Esophagus muscularis mucosa (tissue), 4 donors: Measurements from ENCODE around the gene EHD4. TPM values are rescaled to one million over a fixed set of nuclear protein-coding genes. Genes with fewer than 3 reads are reported as not detected.

Source experiments
- DNase-seq: peaks from one replicate; pipeline ENCODE4 v3.0.0-alpha.2; 2017; ENCODE audit errors: extremely low spot score
- H3K27ac ChIP-seq, 4 donors: fragments of 200-600 bp; sonication (generic); replicated peaks in 1 of 4; 1 replicate in 3 of 4; 2 replicates in 1 of 4; pipeline ENCODE4 v1.5.1; 2016 to 2019; ENCODE audit warnings: mild to moderate bottlenecking in 1 of 4
- H3K27me3 ChIP-seq, 4 donors: fragments of 200-600 bp; sonication (generic); one replicate each; pipeline versions ENCODE4 v1.5.1 to v1.6.0; 2016 to 2019
- H3K36me3 ChIP-seq, 4 donors: fragments of 200-600 bp; sonication (generic); one replicate each; pipeline ENCODE4 v1.5.1; 2016 to 2019
- H3K4me1 ChIP-seq, 4 donors: fragments of 200-600 bp; sonication (generic); one replicate each; pipeline ENCODE4 v1.5.1; 2016 to 2019
- H3K4me3 ChIP-seq, 4 donors: fragments of 200-600 bp; sonication (generic); 1 replicate in 2 of 4; 2 replicates in 2 of 4; pipeline ENCODE4 v1.5.1; 2016 to 2019; ENCODE audit warnings: mild to moderate bottlenecking in 4 of 4, moderate library complexity in 1 of 4
- H3K9me3 ChIP-seq, 4 donors: fragments of 200-600 bp; sonication (generic); 1 replicate in 3 of 4; 2 replicates in 1 of 4; pipeline ENCODE4 v1.5.1; 2016 to 2019
- EP300 ChIP-seq: sonication (generic); formaldehyde crosslinking; IDR thresholded peaks from one replicate; pipeline ENCODE4 v1.6.1; 2017; ENCODE audit warnings: antibody characterized with exemption
- POLR2A ChIP-seq: fragments of 450-650 bp; IDR thresholded peaks from one replicate; pipeline ENCODE4 v1.6.1; 2017; ENCODE audit warnings: antibody characterized with exemption, moderate library complexity, mild to moderate bottlenecking, low read depth
- POLR2AphosphoS5 ChIP-seq, 2 donors: sonication (generic); formaldehyde crosslinking; IDR thresholded peaks; one replicate each; pipeline ENCODE4 v1.6.1; 2017; ENCODE audit warnings: antibody characterized with exemption in 2 of 2
- WGBS: methylation state at CpG from one replicate; pipeline ENCODE4 v1.1.5; 2018; 5-methylcytosine and 5-hydroxymethylcytosine counted together
- intact Hi-C: fragments of 100-400 bp; cut with DNase I; formaldehyde crosslinking; loops from one replicate; pipeline ENCODE4 v1.15.1; 2023
- total RNA-seq, 4 donors: library from RNA; depleted of rRNA; stranded (reverse); fragments of >200 nt; gene quantifications; one replicate each; pipeline versions ENCODE4 v1.1.0 to v1.2.1, GENCODE V29; 2016
- TF ChIP-seq, protein P1 (sequence below), 3 experiments: fragments of 200-600 bp in 2 of 3; fragments of 450-650 bp in 1 of 3; sonication (generic) in 2 of 3; IDR thresholded peaks; one replicate each; pipeline ENCODE4 v1.5.1; 2017 to 2019; ENCODE audit warnings: antibody characterized with exemption in 3 of 3, mild to moderate bottlenecking in 2 of 3, moderate library complexity in 1 of 3

EHD4 gene
- total RNA-seq, 4 donors from 2014 or later, result 10.0 to 24.7 (median 21.7) TPM

GRCh38 chr15:41884458-41884857, 87.9 kb downstream of the EHD4 start:
- no peak overlapping the region for H3K4me3 ChIP-seq
- 87% methylated on average over 7 of the region's 7 CpGs for WGBS
- no peak for DNase-seq
- intact Hi-C loops, result no loop called here
- no peak overlapping the region for H3K27ac ChIP-seq
- H3K36me3 ChIP-seq, result peaks cover 0 to 5% (median 0%) of the 10 kb centered on the region in 4 donors
- peaks cover 14 to 20% (median 16%) of the 10 kb centered on the region in 4 donors for H3K4me1 ChIP-seq
- H3K9me3 ChIP-seq, result no peaks in the 10 kb centered on the region
- TF ChIP-seq POLR2A (no peak), POLR2AphosphoS5 (IDR thresholded peaks at IDR 0.05) (no peak), EP300 (no peak)
- TF ChIP-seq, protein P1, sequence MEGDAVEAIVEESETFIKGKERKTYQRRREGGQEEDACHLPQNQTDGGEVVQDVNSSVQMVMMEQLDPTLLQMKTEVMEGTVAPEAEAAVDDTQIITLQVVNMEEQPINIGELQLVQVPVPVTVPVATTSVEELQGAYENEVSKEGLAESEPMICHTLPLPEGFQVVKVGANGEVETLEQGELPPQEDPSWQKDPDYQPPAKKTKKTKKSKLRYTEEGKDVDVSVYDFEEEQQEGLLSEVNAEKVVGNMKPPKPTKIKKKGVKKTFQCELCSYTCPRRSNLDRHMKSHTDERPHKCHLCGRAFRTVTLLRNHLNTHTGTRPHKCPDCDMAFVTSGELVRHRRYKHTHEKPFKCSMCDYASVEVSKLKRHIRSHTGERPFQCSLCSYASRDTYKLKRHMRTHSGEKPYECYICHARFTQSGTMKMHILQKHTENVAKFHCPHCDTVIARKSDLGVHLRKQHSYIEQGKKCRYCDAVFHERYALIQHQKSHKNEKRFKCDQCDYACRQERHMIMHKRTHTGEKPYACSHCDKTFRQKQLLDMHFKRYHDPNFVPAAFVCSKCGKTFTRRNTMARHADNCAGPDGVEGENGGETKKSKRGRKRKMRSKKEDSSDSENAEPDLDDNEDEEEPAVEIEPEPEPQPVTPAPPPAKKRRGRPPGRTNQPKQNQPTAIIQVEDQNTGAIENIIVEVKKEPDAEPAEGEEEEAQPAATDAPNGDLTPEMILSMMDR (IDR thresholded peaks at IDR 0.05), result no peak
- H3K27me3 ChIP-seq, result peaks cover 0 to 16% (median 0%) of the 10 kb centered on the region in 4 donors

- Histone ChIP-seq H3K36me3 (peaks cover 0 to 5% (median 0%) of the 10 kb centered on the region in 4 donors), H3K4me1 (peaks cover 14 to 20% (median 16%) of the 10 kb centered on the region in 4 donors), H3K27me3 (peaks cover 0 to 20% (median 0%) of the 10 kb centered on the region in 4 donors), H3K4me3 (no peak overlapping the region), H3K9me3 (no peaks in the 10 kb centered on the region), H3K27ac (no peak overlapping the region)
- 100% methylated on average over 1 of the region's 2 CpGs for WGBS
- no peak for DNase-seq
- no peak for TF ChIP-seq POLR2AphosphoS5 (IDR thresholded peaks at IDR 0.05)
- TF ChIP-seq, protein P1 (IDR thresholded peaks at IDR 0.05), result no peak
- no peak for TF ChIP-seq POLR2A
- no peak for TF ChIP-seq EP300
- intact Hi-C loops, result no loop called here
Observed at GRCh38 chr15:41883484-41883825, 88.9 kb downstream of the EHD4 start.

- Histone ChIP-seq H3K4me1 (peaks cover 14 to 20% (median 16%) of the 10 kb centered on the region in 4 donors), H3K27ac (no peak overlapping the region), H3K27me3 (peaks cover 0 to 20% (median 0%) of the 10 kb centered on the region in 4 donors), H3K36me3 (peaks cover 0 to 5% (median 0%) of the 10 kb centered on the region in 4 donors), H3K4me3 (peak overlapping the region; percentile 41 to 51 (median 48)), H3K9me3 (no peaks in the 10 kb centered on the region)
- no peak for TF ChIP-seq EP300
- no peak for TF ChIP-seq POLR2A
- TF ChIP-seq, protein P1 (IDR thresholded peaks at IDR 0.05), result no peak
- no peak for TF ChIP-seq POLR2AphosphoS5 (IDR thresholded peaks at IDR 0.05)
- DNase-seq, result no peak
- intact Hi-C loops, result no loop called here
- whole genome bisulfite sequencing, result 45% methylated on average over 4 of the region's 14 CpGs
Observed at GRCh38 chr15:41882689-41883483, 89.5 kb downstream of the EHD4 start.

- H3K27ac ChIP-seq, result no peak overlapping the region
- WGBS, result 37% methylated on average over 6 of the region's 81 CpGs
- no peaks in the 10 kb centered on the region for H3K9me3 ChIP-seq
- H3K4me3 ChIP-seq, result peak overlapping the region; percentile 41 to 51 (median 48)
- no peak for TF ChIP-seq POLR2AphosphoS5 (IDR thresholded peaks at IDR 0.05)
- no peak for TF ChIP-seq POLR2A
- TF ChIP-seq, protein P1 (IDR thresholded peaks at IDR 0.05), result no peak
- no peak for TF ChIP-seq EP300
- no peak for DNase-seq
- H3K36me3 ChIP-seq, result peaks cover 0 to 5% (median 0%) of the 10 kb centered on the region in 4 donors
- intact Hi-C loops, result no loop called here
- H3K27me3 ChIP-seq, result peaks cover 0 to 20% (median 0%) of the 10 kb centered on the region in 4 donors
- H3K4me1 ChIP-seq, result peaks cover 14 to 20% (median 16%) of the 10 kb centered on the region in 4 donors
Observed at GRCh38 chr15:41881920-41882688, 90.3 kb downstream of the EHD4 start.
